Stimulated activated naive CD8-positive, alpha-beta T cell treated with anti-CD3 and anti-CD28 coated beads, Interleukin-15, amount 100 ng/mL, for 72 hours (primary cell): ENCODE data around the gene RBM20.
"Not testable (repeated sequence)": the region's sequence is repeated elsewhere in the genome, so short reads cannot be mapped to it uniquely, and the experiment has no call there.

ENCODE experiments used
- ATAC-seq: fragments of 150-1000 bp; cut with Tn5 transposase; 2 replicates; pipeline ENCODE4 v1.10.0; 2021; ENCODE audit warnings: mild to moderate bottlenecking, moderate library complexity
- DNase-seq, 2 donors: peaks; one replicate each; pipeline ENCODE4 v3.0.0; 2021 to 2022
- H3K27ac Mint-ChIP-seq, 2 donors: one replicate each; pipeline ENCODE4 v1.8.0; 2022; ENCODE audit warnings: mild to moderate bottlenecking in 2 of 2, mixed read lengths in 2 of 2, moderate library complexity in 2 of 2
- H3K27me3 Mint-ChIP-seq: one replicate; pipeline ENCODE4 v1.8.0; 2022; ENCODE audit warnings: mixed read lengths
- H3K4me1 Mint-ChIP-seq: one replicate; pipeline ENCODE4 v1.8.0; 2022; ENCODE audit warnings: mild to moderate bottlenecking, mixed read lengths
- H3K4me3 Mint-ChIP-seq, 2 donors: one replicate each; pipeline ENCODE4 v1.8.0; 2022; ENCODE audit warnings: mild to moderate bottlenecking in 2 of 2, mixed read lengths in 2 of 2, moderate library complexity in 1 of 2
- H3K9me3 Mint-ChIP-seq, 2 donors: one replicate each; pipeline ENCODE4 v1.8.0; 2022; ENCODE audit warnings: mixed read lengths in 2 of 2

RBM20 gene

GRCh38 chr10:110714356-110714755 is 70.2 kb downstream of the RBM20 start:
- DNase-seq (no peak), ATAC-seq (no peak)
- Mint-ChIP-seq H3K27ac (no peak overlapping the region), H3K27me3 (peaks cover 7% of the 10 kb centered on the region), H3K9me3 (no peaks in the 10 kb centered on the region), H3K4me3 (no peak overlapping the region), H3K4me1 (no peaks in the 10 kb centered on the region)

DNA sequence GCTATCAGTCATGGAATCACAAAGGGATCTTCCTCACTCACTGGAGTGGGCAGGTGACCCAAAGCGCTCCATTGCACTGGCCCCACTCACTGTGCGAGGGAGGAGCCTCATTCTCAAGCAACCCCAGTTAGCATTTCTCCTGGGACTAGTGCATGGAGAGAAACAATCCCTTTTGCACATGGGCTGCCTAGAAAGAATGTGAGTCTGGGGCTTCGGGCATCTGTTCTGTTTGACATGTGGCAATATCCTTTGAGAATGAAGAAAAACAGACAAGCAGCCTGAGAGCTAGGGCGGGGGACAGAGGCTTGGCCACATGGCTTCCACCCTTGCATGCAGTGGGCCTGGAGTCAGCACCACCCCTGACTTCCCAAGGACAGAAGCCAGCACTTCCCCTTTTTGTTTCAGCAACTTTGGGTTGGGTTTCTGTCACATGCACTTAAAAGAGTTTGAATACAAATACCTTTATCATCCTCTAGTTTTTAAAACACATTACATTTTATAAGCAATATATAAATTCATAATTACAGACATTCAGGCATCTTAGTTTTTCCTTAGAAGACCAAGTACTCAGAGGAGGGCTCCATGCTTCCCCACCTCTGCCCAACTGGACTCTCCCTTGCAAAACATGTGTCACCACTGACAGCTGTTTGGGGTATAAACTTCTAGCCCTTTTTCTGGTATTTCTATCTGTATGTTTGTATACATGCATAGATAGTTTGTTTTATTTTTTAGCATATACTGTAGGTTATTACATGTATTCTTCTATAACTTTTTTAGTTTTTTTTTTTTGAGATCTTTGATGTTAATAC is 73.8 kb downstream of the RBM20 start:
- Mint-ChIP-seq H3K27ac (no peak overlapping the region), H3K4me3 (no peak overlapping the region), H3K9me3 (no peaks in the 10 kb centered on the region), H3K4me1 (peaks cover 10% of the 10 kb centered on the region), H3K27me3 (peaks cover 11% of the 10 kb centered on the region)
- ATAC-seq, result no peak
- no peak for DNase-seq

GRCh38 chr10:110721406-110722038 is 77.4 kb downstream of the RBM20 start:
- Mint-ChIP-seq H3K27me3 (peaks cover 9% of the 10 kb centered on the region), H3K4me3 (no peak overlapping the region), H3K27ac (peak overlapping the region in 1 of 2 donors; percentile 3), H3K9me3 (no peaks in the 10 kb centered on the region), H3K4me1 (peaks cover 44% of the 10 kb centered on the region)
- ATAC-seq, result no peak
- DNase-seq, result no peak

DNA sequence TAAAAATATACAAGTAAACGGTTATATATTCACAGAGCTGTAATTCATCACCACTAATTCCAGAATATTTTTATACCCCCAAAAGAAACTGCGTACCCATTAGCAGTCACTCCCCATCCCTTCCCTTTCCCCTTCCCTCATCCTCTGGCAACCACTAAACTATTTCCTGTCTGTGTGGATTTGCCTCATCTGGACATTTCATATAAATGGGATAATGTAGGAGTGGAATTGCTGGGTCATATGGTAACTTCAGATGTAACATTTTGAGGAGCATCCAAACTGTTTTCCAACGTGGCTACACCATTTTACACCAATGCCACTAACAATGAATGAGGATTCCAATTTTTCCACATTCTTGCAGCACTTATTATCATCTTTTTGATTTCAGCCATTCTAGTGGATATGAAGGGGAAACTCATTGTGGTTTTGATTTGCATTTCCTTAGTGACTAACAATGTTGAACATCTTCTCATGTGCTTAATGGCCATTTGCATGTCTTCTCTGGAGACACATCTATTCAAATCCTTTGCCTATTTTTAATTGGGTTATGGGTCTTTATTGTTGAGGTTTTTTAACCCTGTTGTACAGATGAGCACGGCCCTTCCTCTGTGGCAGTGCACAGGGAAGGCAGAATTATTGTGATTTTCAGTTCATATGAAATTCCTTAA is 79.2 kb downstream of the RBM20 start:
- no peak for DNase-seq
- peaks cover 49% of the 10 kb centered on the region for H3K4me1 Mint-ChIP-seq
- no peak overlapping the region for H3K4me3 Mint-ChIP-seq
- peaks cover 9% of the 10 kb centered on the region for H3K27me3 Mint-ChIP-seq
- peak; percentile 60 for ATAC-seq
- no peak overlapping the region for H3K27ac Mint-ChIP-seq
- H3K9me3 Mint-ChIP-seq, result no peaks in the 10 kb centered on the region

- H3K9me3 Mint-ChIP-seq, result no peaks in the 10 kb centered on the region
- H3K27ac Mint-ChIP-seq, result no peak overlapping the region
- peaks cover 49% of the 10 kb centered on the region for H3K4me1 Mint-ChIP-seq
- peaks cover 9% of the 10 kb centered on the region for H3K27me3 Mint-ChIP-seq
- peak overlapping the region; percentile 35 to 57 for H3K4me3 Mint-ChIP-seq
- peak; percentile 71 for ATAC-seq
- no peak for DNase-seq
Observed at GRCh38 chr10:110724116-110724921, 80.2 kb downstream of the RBM20 start.

DNA sequence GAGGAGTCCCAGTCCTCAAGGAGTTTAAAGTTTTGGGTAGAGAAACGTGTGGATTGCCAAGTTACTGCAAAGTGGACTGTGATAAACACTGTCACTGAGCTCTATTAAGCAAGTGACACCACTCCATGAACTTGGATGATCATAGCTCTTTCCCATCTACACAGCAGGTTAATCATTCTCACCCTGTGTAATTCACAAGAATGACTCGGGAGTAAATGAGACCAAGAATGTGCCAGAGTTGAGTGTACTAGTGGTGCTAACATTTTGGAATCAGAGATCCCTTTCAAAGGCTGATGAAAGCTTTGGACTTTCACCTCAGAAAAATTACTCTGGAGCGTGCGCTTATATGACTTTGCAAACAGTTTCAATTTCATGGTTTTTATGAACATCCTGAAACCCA is 80.8 kb downstream of the RBM20 start:
- peaks cover 9% of the 10 kb centered on the region for H3K27me3 Mint-ChIP-seq
- H3K4me3 Mint-ChIP-seq, result no peak overlapping the region
- no peak for DNase-seq
- ATAC-seq, result no peak
- no peaks in the 10 kb centered on the region for H3K9me3 Mint-ChIP-seq
- H3K4me1 Mint-ChIP-seq, result peaks cover 49% of the 10 kb centered on the region
- no peak overlapping the region for H3K27ac Mint-ChIP-seq

GRCh38 chr10:110725801-110726630 is 81.9 kb downstream of the RBM20 start:
- peak overlapping the region; percentile 48 to 67 for H3K27ac Mint-ChIP-seq

DNA sequence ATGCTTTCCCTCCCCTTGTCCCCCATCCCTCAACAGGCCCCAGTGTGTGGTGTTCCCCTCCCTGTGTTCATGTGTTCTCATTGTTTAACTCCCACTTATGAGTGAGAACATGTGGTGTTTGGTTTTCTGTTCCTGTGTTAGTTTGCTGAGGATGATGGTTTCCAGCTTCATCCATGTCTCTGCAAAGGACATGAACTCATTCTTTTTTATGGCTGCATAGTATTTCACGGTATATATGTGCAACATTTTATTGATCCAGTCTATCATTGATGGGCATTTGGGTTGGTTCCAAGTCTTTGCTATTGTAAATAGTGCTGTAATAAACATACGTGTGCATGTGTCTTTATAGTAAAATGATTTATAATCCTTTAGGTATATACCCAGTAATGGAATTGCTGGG is 83.6 kb downstream of the RBM20 start:
- not testable (repeated sequence) for DNase-seq, H3K9me3 Mint-ChIP-seq, ATAC-seq, H3K27ac Mint-ChIP-seq, H3K4me3 Mint-ChIP-seq
- Mint-ChIP-seq H3K27me3 (peaks cover 13% of the 10 kb centered on the region), H3K4me1 (peaks cover 40% of the 10 kb centered on the region)

More at GRCh38 chr10:110725801-110726630, 81.9 kb downstream of the RBM20 start:
- Mint-ChIP-seq H3K4me3 (no peak overlapping the region), H3K4me1 (peaks cover 49% of the 10 kb centered on the region), H3K27me3 (no peaks in the 10 kb centered on the region), H3K9me3 (no peaks in the 10 kb centered on the region)
- DNase-seq, result no peak
- ATAC-seq, result peak; percentile 41

DNA sequence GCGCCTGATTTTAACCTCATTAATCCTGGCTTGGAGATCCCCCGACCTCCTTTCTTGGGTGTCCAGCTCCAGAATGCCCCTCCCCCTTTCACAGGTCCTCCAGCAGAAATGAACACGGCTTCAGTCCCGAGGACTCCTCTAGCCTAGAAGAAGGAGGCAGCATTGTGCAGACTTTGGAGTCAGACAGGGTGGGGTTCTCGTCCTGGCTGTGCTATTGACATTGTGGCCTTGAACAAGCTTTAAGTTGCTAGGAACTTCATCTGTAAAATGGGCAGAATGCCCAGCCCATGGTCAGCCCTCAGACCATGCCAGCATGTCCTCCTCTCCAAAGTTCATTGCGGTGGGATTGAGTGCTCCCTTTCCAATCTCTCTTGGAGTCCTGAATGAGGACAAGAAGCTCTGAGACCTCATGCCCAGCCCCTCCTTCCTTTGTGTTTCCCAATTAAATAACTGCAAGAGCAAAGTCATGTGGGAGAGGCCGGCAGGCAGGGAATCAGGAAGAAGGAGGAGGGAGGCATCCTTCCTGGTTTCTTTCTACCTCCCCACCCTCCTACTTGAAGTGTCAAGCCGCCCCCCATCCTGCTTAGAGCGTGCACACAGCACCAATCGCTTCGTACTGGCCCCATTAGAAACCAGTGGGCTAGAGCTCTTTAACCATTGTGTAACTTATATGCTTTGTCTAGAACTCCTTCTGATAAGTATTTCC is 86.4 kb downstream of the RBM20 start:
- ATAC-seq, result no peak
- Mint-ChIP-seq H3K4me1 (peaks cover 26% of the 10 kb centered on the region), H3K27ac (no peak overlapping the region), H3K4me3 (no peak overlapping the region), H3K9me3 (no peaks in the 10 kb centered on the region), H3K27me3 (peaks cover 40% of the 10 kb centered on the region)
- no peak for DNase-seq

GRCh38 chr10:110733218-110733952 is 89.2 kb downstream of the RBM20 start:
- no peaks in the 10 kb centered on the region for H3K9me3 Mint-ChIP-seq
- DNase-seq (no peak), ATAC-seq (no peak)
- H3K4me3 Mint-ChIP-seq, result peak overlapping the region in 1 of 2 donors; percentile 10
- H3K27ac Mint-ChIP-seq, result no peak overlapping the region
- H3K4me1 Mint-ChIP-seq, result peaks cover 11% of the 10 kb centered on the region
- H3K27me3 Mint-ChIP-seq, result peaks cover 50% of the 10 kb centered on the region

- H3K27ac Mint-ChIP-seq, result no peak overlapping the region
- no peaks in the 10 kb centered on the region for H3K9me3 Mint-ChIP-seq
- peaks cover 23% of the 10 kb centered on the region for H3K4me1 Mint-ChIP-seq
- DNase-seq (no peak), ATAC-seq (no peak)
- no peak overlapping the region for H3K4me3 Mint-ChIP-seq
- H3K27me3 Mint-ChIP-seq, result peaks cover 50% of the 10 kb centered on the region
Observed at GRCh38 chr10:110735620-110736027, 91.5 kb downstream of the RBM20 start.

DNA sequence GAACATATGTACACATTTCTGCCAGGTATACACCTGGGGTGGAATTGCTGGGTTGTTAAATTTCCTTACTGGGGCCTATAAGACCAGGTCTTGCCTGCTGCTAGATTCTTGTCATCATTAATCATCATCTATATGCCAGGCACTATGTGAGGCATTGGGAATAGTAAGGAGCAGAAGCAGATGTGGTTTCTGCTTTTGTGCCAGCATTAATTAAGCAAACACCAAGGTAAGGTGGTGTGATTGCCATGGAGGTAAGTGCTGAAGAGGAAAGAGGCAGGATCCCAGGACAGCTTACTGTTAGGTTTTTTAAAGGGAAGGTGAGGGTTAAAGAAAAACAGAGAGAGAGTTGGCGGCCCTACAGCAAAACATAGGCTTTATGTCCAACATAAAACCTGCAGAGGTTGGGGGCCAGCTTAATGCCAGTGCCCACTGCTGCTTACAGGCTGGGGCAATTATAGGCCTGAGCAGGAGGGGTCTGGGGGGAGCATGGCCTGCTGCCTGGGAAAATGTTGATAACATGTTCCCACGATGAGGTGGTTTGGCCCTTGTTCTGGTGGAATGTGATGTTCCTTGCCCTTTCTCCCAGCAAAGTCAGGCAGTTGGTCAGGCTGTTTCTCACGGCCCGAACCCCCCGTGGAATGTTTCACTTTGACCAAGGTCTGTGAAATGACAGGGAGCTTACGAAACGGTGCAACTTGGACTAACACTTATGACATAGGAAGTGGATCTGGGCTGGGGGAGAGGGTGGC is 93.9 kb downstream of the RBM20 start:
- H3K4me1 Mint-ChIP-seq, result peaks cover 40% of the 10 kb centered on the region
- no peaks in the 10 kb centered on the region for H3K9me3 Mint-ChIP-seq
- ATAC-seq (no peak), DNase-seq (no peak)
- H3K27me3 Mint-ChIP-seq, result peaks cover 47% of the 10 kb centered on the region
- peak overlapping the region in 1 of 2 donors; percentile 82 for H3K27ac Mint-ChIP-seq
- H3K4me3 Mint-ChIP-seq, result no peak overlapping the region

- Mint-ChIP-seq H3K9me3 (no peaks in the 10 kb centered on the region), H3K4me1 (peaks cover 37% of the 10 kb centered on the region), H3K27me3 (peaks cover 29% of the 10 kb centered on the region), H3K4me3 (no peak overlapping the region), H3K27ac (no peak overlapping the region)
- ATAC-seq (peak; percentile 82), DNase-seq (no peak)
Observed at GRCh38 chr10:110739811-110740271, 95.7 kb downstream of the RBM20 start.
